SK-N-MC (cell line): ENCODE measurements around the gene CYP19A1.

ENCODE experiments used
- DNase-seq: peaks from one replicate; pipeline ENCODE4 v3.0.0-alpha.2; 2011; ENCODE audit warnings: low read depth, low spot score
- H3K27ac ChIP-seq: fragments of 200-600 bp; sonication (generic); 2 replicates; pipeline ENCODE4 v1.5.1; 2016; ENCODE audit warnings: mixed run types
- H3K36me3 ChIP-seq: fragments of 200-600 bp; sonication (generic); 2 replicates; pipeline ENCODE4 v1.6.1; 2017; ENCODE audit warnings: antibody characterized with exemption, low read length, mixed read lengths; ENCODE audit not compliant: insufficient read depth
- H3K4me3 ChIP-seq: fragments of 200-600 bp; sonication (generic); 2 replicates; pipeline ENCODE4 v1.5.1; 2016
- H3K9ac ChIP-seq: fragments of 200-600 bp; sonication (generic); 2 replicates; pipeline ENCODE4 v1.8.0; 2017; ENCODE audit warnings: mixed run types, mixed read lengths; ENCODE audit not compliant: insufficient read length
- H3K9me3 ChIP-seq: fragments of 200-600 bp; sonication (generic); 2 replicates; pipeline ENCODE4 v1.6.1; 2017; ENCODE audit warnings: low read depth, mild to moderate bottlenecking, antibody characterized with exemption, low read length, moderate library complexity, mixed read lengths
- EZH2 ChIP-seq: fragments of 200-600 bp; sonication (generic); IDR thresholded peaks from one replicate; pipeline ENCODE4 v1.6.1; 2017; ENCODE audit warnings: antibody characterized with exemption
- FOXP2 ChIP-seq: optimal IDR thresholded peaks from 2 replicates; pipeline ENCODE3; 2011; ENCODE audit warnings: mild to moderate bottlenecking, moderate library complexity; ENCODE audit not compliant: insufficient read depth; ENCODE audit errors: extremely low read length, control extremely low read depth
- POLR2AphosphoS5 ChIP-seq: IDR thresholded peaks from 2 replicates; pipeline ENCODE4 v1.6.1; 2012; ENCODE audit warnings: mild to moderate bottlenecking, low read depth, low read length, borderline replicate concordance

Gene CYP19A1

GRCh38 chr15:51299187-51300015 is 39.0 kb downstream of the CYP19A1 start:
- H3K36me3 ChIP-seq = no peaks in the 10 kb centered on the region
- no peak for TF ChIP-seq EZH2
- no peak overlapping the region for H3K27ac ChIP-seq
- DNase-seq = no peak
- H3K9ac ChIP-seq = no peak overlapping the region
- H3K4me3 ChIP-seq = no peak overlapping the region
- H3K9me3 ChIP-seq = no peaks in the 10 kb centered on the region

GRCh38 chr15:51298620-51299019 is 39.8 kb downstream of the CYP19A1 start:
- TF ChIP-seq POLR2AphosphoS5 = no peak
- no peak for TF ChIP-seq FOXP2
- no peak for TF ChIP-seq EZH2
- H3K4me3 ChIP-seq = no peak overlapping the region
- H3K27ac ChIP-seq = no peak overlapping the region
- no peaks in the 10 kb centered on the region for H3K9me3 ChIP-seq
- no peak overlapping the region for H3K9ac ChIP-seq
- no peak for DNase-seq
- H3K36me3 ChIP-seq = no peaks in the 10 kb centered on the region

GRCh38 chr15:51290720-51291119 is 47.7 kb downstream of the CYP19A1 start:
- no peak for DNase-seq
- TF ChIP-seq FOXP2 = no peak
- no peak for TF ChIP-seq POLR2AphosphoS5
- TF ChIP-seq EZH2 = no peak
- Histone ChIP-seq H3K4me3 (no peak overlapping the region), H3K9ac (no peak overlapping the region), H3K27ac (no peak overlapping the region), H3K9me3 (no peaks in the 10 kb centered on the region), H3K36me3 (no peaks in the 10 kb centered on the region)

GRCh38 chr15:51289290-51289689 is 49.1 kb downstream of the CYP19A1 start:
- TF ChIP-seq EZH2 (no peak), FOXP2 (no peak), POLR2AphosphoS5 (no peak)
- Histone ChIP-seq H3K36me3 (no peaks in the 10 kb centered on the region), H3K9me3 (no peaks in the 10 kb centered on the region), H3K9ac (no peak overlapping the region), H3K27ac (no peak overlapping the region), H3K4me3 (no peak overlapping the region)
- DNase-seq = no peak

GRCh38 chr15:51288143-51289065 is 50.0 kb downstream of the CYP19A1 start:
- TF ChIP-seq EZH2 (no peak), POLR2AphosphoS5 (no peak), FOXP2 (no peak)
- Histone ChIP-seq H3K9ac (no peak overlapping the region), H3K27ac (no peak overlapping the region), H3K9me3 (no peaks in the 10 kb centered on the region), H3K36me3 (no peaks in the 10 kb centered on the region), H3K4me3 (no peak overlapping the region)
- DNase-seq = no peak

- Histone ChIP-seq H3K9ac (no peak overlapping the region), H3K36me3 (no peaks in the 10 kb centered on the region), H3K9me3 (no peaks in the 10 kb centered on the region), H3K27ac (no peak overlapping the region), H3K4me3 (no peak overlapping the region)
- DNase-seq = no peak
- TF ChIP-seq FOXP2 = no peak
- no peak for TF ChIP-seq EZH2
- TF ChIP-seq POLR2AphosphoS5 = no peak
Observed at GRCh38 chr15:51286816-51287215, 51.6 kb downstream of the CYP19A1 start.

- H3K4me3 ChIP-seq = no peak overlapping the region
- TF ChIP-seq FOXP2 (no peak), POLR2AphosphoS5 (no peak), EZH2 (no peak)
- no peak overlapping the region for H3K27ac ChIP-seq
- no peaks in the 10 kb centered on the region for H3K36me3 ChIP-seq
- no peak overlapping the region for H3K9ac ChIP-seq
- DNase-seq = no peak
- H3K9me3 ChIP-seq = no peaks in the 10 kb centered on the region
Observed at GRCh38 chr15:51285399-51285798, 53.0 kb downstream of the CYP19A1 start.

- no peak for DNase-seq
- no peak for TF ChIP-seq FOXP2
- TF ChIP-seq EZH2 = no peak
- TF ChIP-seq POLR2AphosphoS5 = no peak
- H3K9ac ChIP-seq = no peak overlapping the region
- H3K36me3 ChIP-seq = no peaks in the 10 kb centered on the region
- no peaks in the 10 kb centered on the region for H3K9me3 ChIP-seq
- no peak overlapping the region for H3K27ac ChIP-seq
- no peak overlapping the region for H3K4me3 ChIP-seq
Observed at GRCh38 chr15:51284871-51285270, 53.5 kb downstream of the CYP19A1 start.
